Gastrocnemius medialis (tissue), 4 donors: ENCODE data around the gene ACADVL.

Source experiments
- POLR2A ChIP-seq, 2 donors: fragments of 450-650 bp; IDR thresholded peaks; one replicate each; pipeline ENCODE4 v1.6.1; 2017; ENCODE audit warnings: antibody characterized with exemption in 2 of 2, mild to moderate bottlenecking in 2 of 2, moderate library complexity in 2 of 2
- TF ChIP-seq, protein P1 (sequence below), 5 experiments: fragments of 450-650 bp in 3 of 5; fragments of 200-600 bp in 2 of 5; sonication (generic) in 2 of 5; IDR thresholded peaks in 4 of 5; conservative IDR thresholded peaks in 1 of 5; 1 replicate in 4 of 5; 2 replicates in 1 of 5; pipeline ENCODE4 v1.5.1; 2016 to 2019; ENCODE audit warnings: antibody characterized with exemption in 5 of 5, mild to moderate bottlenecking in 3 of 5, moderate library complexity in 3 of 5

DNA sequence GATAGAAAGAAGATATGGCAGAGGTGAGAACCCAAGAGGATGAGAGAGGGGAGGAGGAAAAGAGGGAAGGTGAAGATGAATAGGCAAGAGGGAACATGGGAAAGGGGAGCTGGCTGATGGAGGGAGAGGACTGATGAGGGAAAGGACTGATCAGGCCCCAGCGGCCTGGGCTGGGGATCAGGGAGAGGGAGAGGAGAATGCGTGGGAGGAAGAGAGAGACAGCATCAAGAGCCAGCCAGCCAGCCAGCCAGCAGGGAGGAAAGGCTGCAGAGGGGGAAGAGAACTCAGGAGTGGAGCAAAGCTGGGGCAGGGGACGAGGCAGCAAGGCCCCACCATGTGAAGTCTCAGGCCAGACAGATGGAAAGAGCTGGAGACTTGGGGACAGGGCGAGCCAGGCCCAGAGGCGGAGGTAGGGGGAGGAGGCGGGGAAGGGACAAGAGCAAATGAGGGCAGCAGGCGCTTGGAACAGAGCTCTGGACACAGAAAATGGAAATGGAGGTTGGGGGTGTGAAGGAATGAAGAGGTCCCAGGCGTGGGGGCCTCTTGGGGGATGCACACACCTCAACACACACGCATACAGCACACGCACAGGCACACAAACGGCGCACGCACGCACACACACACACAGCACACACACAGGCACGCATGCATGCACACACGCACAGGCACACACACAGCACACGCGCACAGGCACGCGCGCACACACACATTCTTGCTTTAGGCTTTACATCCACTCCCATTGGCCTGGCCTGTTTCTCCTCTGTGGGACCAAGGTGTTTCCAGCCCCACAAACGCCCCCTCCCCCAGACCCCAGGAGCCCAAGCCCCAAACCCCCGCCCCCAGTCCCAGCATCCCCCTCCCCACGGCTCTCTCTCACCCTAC, 12.4 kb upstream of the ACADVL start:
- TF ChIP-seq, protein P1, sequence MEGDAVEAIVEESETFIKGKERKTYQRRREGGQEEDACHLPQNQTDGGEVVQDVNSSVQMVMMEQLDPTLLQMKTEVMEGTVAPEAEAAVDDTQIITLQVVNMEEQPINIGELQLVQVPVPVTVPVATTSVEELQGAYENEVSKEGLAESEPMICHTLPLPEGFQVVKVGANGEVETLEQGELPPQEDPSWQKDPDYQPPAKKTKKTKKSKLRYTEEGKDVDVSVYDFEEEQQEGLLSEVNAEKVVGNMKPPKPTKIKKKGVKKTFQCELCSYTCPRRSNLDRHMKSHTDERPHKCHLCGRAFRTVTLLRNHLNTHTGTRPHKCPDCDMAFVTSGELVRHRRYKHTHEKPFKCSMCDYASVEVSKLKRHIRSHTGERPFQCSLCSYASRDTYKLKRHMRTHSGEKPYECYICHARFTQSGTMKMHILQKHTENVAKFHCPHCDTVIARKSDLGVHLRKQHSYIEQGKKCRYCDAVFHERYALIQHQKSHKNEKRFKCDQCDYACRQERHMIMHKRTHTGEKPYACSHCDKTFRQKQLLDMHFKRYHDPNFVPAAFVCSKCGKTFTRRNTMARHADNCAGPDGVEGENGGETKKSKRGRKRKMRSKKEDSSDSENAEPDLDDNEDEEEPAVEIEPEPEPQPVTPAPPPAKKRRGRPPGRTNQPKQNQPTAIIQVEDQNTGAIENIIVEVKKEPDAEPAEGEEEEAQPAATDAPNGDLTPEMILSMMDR (IDR thresholded peaks at IDR 0.05 in 4 of 5, conservative IDR thresholded peaks at IDR 0.05 in 1 of 5), result no peak
- no peak for TF ChIP-seq POLR2A (IDR thresholded peaks at IDR 0.05)
